Smooth muscle cell (in vitro differentiated cells): Measurements from ENCODE around the gene TSHZ1. TPM values are rescaled to one million over a fixed set of nuclear protein-coding genes. Genes with fewer than 3 reads are reported as not detected.

Experiments used
- DNase-seq: peaks from one replicate; lab custom pipeline; 2025; ENCODE audit not compliant: unreplicated experiment; lab: John Stamatoyannopoulos, UW
- H2AFZ ChIP-seq: fragments of 200-600 bp; sonication (generic); 2 replicates; pipeline ENCODE4 v1.6.0; 2016; ENCODE audit warnings: antibody characterized with exemption, low read depth, mild to moderate bottlenecking
- H3F3A ChIP-seq: fragments of 200-600 bp; sonication (generic); 2 replicates; pipeline ENCODE4 v1.6.0; 2017; ENCODE audit warnings: antibody characterized with exemption, low read depth
- H3K27ac ChIP-seq: fragments of 200-600 bp; sonication (generic); 2 replicates; pipeline ENCODE4 v1.5.1; 2016; ENCODE audit warnings: low read depth, mild to moderate bottlenecking
- H3K27me3 ChIP-seq: fragments of 200-600 bp; sonication (generic); 2 replicates; pipeline ENCODE4 v1.6.1; 2016; ENCODE audit warnings: low read depth, mild to moderate bottlenecking
- H3K36me3 ChIP-seq: fragments of 200-600 bp; sonication (generic); 2 replicates; pipeline ENCODE4 v1.5.1; 2016; ENCODE audit warnings: low read depth
- H3K4me1 ChIP-seq: fragments of 200-600 bp; sonication (generic); 2 replicates; pipeline ENCODE4 v1.5.1; 2016; ENCODE audit warnings: low read depth
- H3K4me2 ChIP-seq: fragments of 200-600 bp; sonication (generic); 2 replicates; pipeline ENCODE4 v1.6.0; 2016; ENCODE audit warnings: mild to moderate bottlenecking
- H3K4me3 ChIP-seq: fragments of 200-600 bp; sonication (generic); 2 replicates; pipeline ENCODE4 v1.5.1; 2016; ENCODE audit warnings: mild to moderate bottlenecking
- H3K79me2 ChIP-seq: fragments of 200-600 bp; sonication (generic); 2 replicates; pipeline ENCODE4 v1.6.0; 2016; ENCODE audit warnings: low read depth, mild to moderate bottlenecking
- H3K9ac ChIP-seq: fragments of 200-600 bp; sonication (generic); 2 replicates; pipeline ENCODE4 v1.6.0; 2016; ENCODE audit warnings: low read depth
- H3K9me3 ChIP-seq: fragments of 200-600 bp; sonication (generic); replicated peaks from 2 replicates; pipeline ENCODE4 v1.5.1; 2016; ENCODE audit warnings: low read depth
- H4K20me1 ChIP-seq: fragments of 200-600 bp; sonication (generic); 2 replicates; pipeline ENCODE4 v1.6.0; 2016; ENCODE audit warnings: low read depth
- CTCF ChIP-seq: fragments of 200-600 bp; sonication (generic); IDR thresholded peaks from 2 replicates; pipeline ENCODE4 v1.5.1; 2017; ENCODE audit warnings: borderline replicate concordance, mild to moderate bottlenecking, antibody characterized with exemption; ENCODE audit not compliant: insufficient read depth, poor library complexity, severe bottlenecking
- WGBS: methylation state at CpG from one replicate; pipeline ENCODE4 v1.1.7; 2016; ENCODE audit warnings: low lambda C conversion rate; 5-methylcytosine and 5-hydroxymethylcytosine counted together
- polyA plus RNA-seq: library from polyadenylated mRNA; unstranded; fragments of >200 nt; fragmentation: Nextera tagmentation; extraction: Ambion mirVana; gene quantifications from 2 replicates; pipeline ENCODE4 v1.2.1, GENCODE V29; 2016
- total RNA-seq: library from RNA; depleted of rRNA; stranded (reverse); fragments of >200 nt; gene quantifications from 2 replicates; pipeline ENCODE4 v1.2.3, GENCODE V29; 2014

The TSHZ1 gene
- total and polyA plus RNA-seq, 2 experiments from 2014 or later = 21.3 to 26.1 TPM

- Histone ChIP-seq H3K9me3 (no peaks in the 10 kb centered on the region), H3K4me3 (no peak overlapping the region), H4K20me1 (peaks cover 66% of the 10 kb centered on the region), H3K36me3 (no peaks in the 10 kb centered on the region), H3K4me2 (no peak overlapping the region), H3K79me2 (peaks cover 87% of the 10 kb centered on the region), H3K27me3 (no peaks in the 10 kb centered on the region), H2AFZ (no peak overlapping the region), H3F3A (no peaks in the 10 kb centered on the region), H3K9ac (peak overlapping the region; percentile 48), H3K4me1 (no peaks in the 10 kb centered on the region), H3K27ac (peak overlapping the region; percentile 74)
- WGBS = 89% methylated on average over 4 of the region's 4 CpGs
- DNase-seq = no peak
- no peak for TF ChIP-seq CTCF
Observed at GRCh38 chr18:75277610-75277928, 67.0 kb downstream of the TSHZ1 start.

- 88% methylated on average over 4 of the region's 5 CpGs for WGBS
- H3K27me3 ChIP-seq = no peaks in the 10 kb centered on the region
- peaks cover 62% of the 10 kb centered on the region for H4K20me1 ChIP-seq
- H3K4me2 ChIP-seq = no peak overlapping the region
- TF ChIP-seq CTCF = no peak
- no peak overlapping the region for H3K4me3 ChIP-seq
- H3F3A ChIP-seq = no peaks in the 10 kb centered on the region
- no peaks in the 10 kb centered on the region for H3K4me1 ChIP-seq
- H3K9ac ChIP-seq = no peak overlapping the region
- no peaks in the 10 kb centered on the region for H3K36me3 ChIP-seq
- no peak overlapping the region for H2AFZ ChIP-seq
- H3K79me2 ChIP-seq = peaks cover 80% of the 10 kb centered on the region
- DNase-seq = no peak
- no peak overlapping the region for H3K27ac ChIP-seq
- H3K9me3 ChIP-seq = no peaks in the 10 kb centered on the region
Observed at GRCh38 chr18:75279381-75279780, 68.8 kb downstream of the TSHZ1 start.

- no peak for TF ChIP-seq CTCF
- Histone ChIP-seq H3F3A (no peaks in the 10 kb centered on the region), H3K27ac (no peak overlapping the region), H3K4me3 (no peak overlapping the region), H3K27me3 (no peaks in the 10 kb centered on the region), H3K79me2 (peaks cover 67% of the 10 kb centered on the region), H3K9me3 (no peaks in the 10 kb centered on the region), H3K4me1 (no peaks in the 10 kb centered on the region), H3K36me3 (no peaks in the 10 kb centered on the region), H2AFZ (no peak overlapping the region), H4K20me1 (peaks cover 50% of the 10 kb centered on the region), H3K9ac (no peak overlapping the region), H3K4me2 (no peak overlapping the region)
- 85% methylated on average over 20 of the region's 20 CpGs for WGBS
- no peak for DNase-seq
Observed at GRCh38 chr18:75280427-75281280, 70.1 kb downstream of the TSHZ1 start.

GRCh38 chr18:75282746-75283145 is 72.1 kb downstream of the TSHZ1 start:
- Histone ChIP-seq H3K9me3 (no peaks in the 10 kb centered on the region), H3K79me2 (peaks cover 50% of the 10 kb centered on the region), H3K4me1 (no peaks in the 10 kb centered on the region), H4K20me1 (peaks cover 36% of the 10 kb centered on the region), H3K27me3 (no peaks in the 10 kb centered on the region), H3K9ac (no peak overlapping the region), H2AFZ (no peak overlapping the region), H3K4me2 (no peak overlapping the region), H3K4me3 (no peak overlapping the region), H3K36me3 (no peaks in the 10 kb centered on the region), H3F3A (no peaks in the 10 kb centered on the region), H3K27ac (no peak overlapping the region)
- DNase-seq = no peak
- WGBS = 98% methylated on average over 15 of the region's 15 CpGs
- TF ChIP-seq CTCF = no peak
